HCT116 (cell line): ENCODE results near the gene PRLH. TPM values are rescaled to one million over a fixed set of nuclear protein-coding genes. Genes with fewer than 3 reads are reported as not detected.

Experiments
- ATAC-seq: fragments of 200-7000 bp; cut with Tn5 transposase; 2 replicates; pipeline ENCODE4 v1.9.1; 2020; ENCODE audit warnings: mild to moderate bottlenecking, moderate library complexity
- BruUV-seq: library from RNA; stranded (reverse); fragments of 400-500 nt; replicated peaks from 2 replicates; lab custom pipeline; 2021; lab: Mats Ljungman, UMichigan
- CTCF ChIA-PET: fragments of 300-600 bp; sonication (Branson Sonifier 250); formaldehyde crosslinking; loops from one replicate; lab custom pipeline; 2021; ENCODE audit warnings: antibody characterized with exemption; lab: Charles Lee
- POLR2A ChIA-PET: fragments of 300-600, 350-600 bp; sonication (Branson Sonifier 250); formaldehyde crosslinking; loops from one replicate; lab custom pipeline; 2021; ENCODE audit warnings: antibody characterized with exemption; lab: Charles Lee
- RAD21 ChIA-PET, 2 experiments: fragments of 300-600 bp; sonication (Branson Sonifier 250); formaldehyde crosslinking; loops; one replicate each; lab custom pipeline; 2023; ENCODE audit warnings: low total read pairs in 2 of 2; ENCODE audit not compliant: uncharacterized antibody in 2 of 2, unreplicated experiment in 2 of 2, low non-redundant PET in 1 of 2; lab: Charles Lee
- DNase-seq: peaks from one replicate; pipeline ENCODE4 v3.0.0-alpha.2; 2010; ENCODE audit warnings: low read depth, low spot score
- H2AFZ ChIP-seq: fragments of 200-600 bp; shearing (Covaris generic), sonication (generic); 2 replicates; pipeline ENCODE4 v1.6.1; 2017; ENCODE audit warnings: low read depth, mixed run types, mixed read lengths, antibody characterized with exemption, low read length; ENCODE audit not compliant: poor library complexity, severe bottlenecking
- H3K27ac ChIP-seq: 2 replicates; pipeline ENCODE4 v1.5.1; 2012; ENCODE audit warnings: low read depth, low read length
- H3K27me3 ChIP-seq: fragments of 200-600 bp; sonication (generic); 2 replicates; pipeline ENCODE4 v1.6.1; 2016; ENCODE audit warnings: mixed run types, low read length, mixed read lengths; ENCODE audit not compliant: insufficient read depth
- H3K36me3 ChIP-seq, 2 experiments: fragments of 200-500 bp in 1 of 2; fragments of 200-600 bp in 1 of 2; sonication (Bioruptor generic) in 1 of 2; sonication (generic) in 1 of 2; 2 replicates each; pipeline versions ENCODE4 v1.5.1 to v1.6.1; 2014 to 2016; ENCODE audit warnings: low read length in 2 of 2, inconsistent platforms in 1 of 2, mixed read lengths in 1 of 2, mixed run types in 1 of 2; ENCODE audit not compliant: insufficient read depth in 2 of 2, control insufficient read depth in 1 of 2
- H3K4me1 ChIP-seq, 2 experiments: fragments of 200-600 bp in 1 of 2; sonication (generic) in 1 of 2; 2 replicates each; pipeline versions ENCODE4 v1.5.1 to v1.6.1; 2012 to 2017; ENCODE audit warnings: low read length in 2 of 2, inconsistent platforms in 1 of 2, mild to moderate bottlenecking in 1 of 2, mixed read lengths in 1 of 2, mixed run types in 1 of 2, moderate library complexity in 1 of 2; ENCODE audit not compliant: insufficient read depth in 2 of 2, control insufficient read depth in 1 of 2
- H3K4me2 ChIP-seq: fragments of 200-600 bp; sonication (generic); 2 replicates; pipeline ENCODE4 v1.6.1; 2017; ENCODE audit warnings: mixed run types, low read length, mixed read lengths
- H3K4me3 ChIP-seq, 2 experiments: fragments of 200-600 bp in 1 of 2; sonication (generic) in 1 of 2; replicated peaks in 1 of 2; 2 replicates each; pipeline ENCODE4 v1.5.1; 2011 to 2016; ENCODE audit warnings: low read length in 2 of 2, control low read depth in 1 of 2, low read depth in 1 of 2, mild to moderate bottlenecking in 1 of 2, mixed read lengths in 1 of 2, mixed run types in 1 of 2
- H3K79me2 ChIP-seq: fragments of 200-600 bp; sonication (generic); 2 replicates; pipeline ENCODE4 v1.6.1; 2017; ENCODE audit warnings: mild to moderate bottlenecking, mixed run types, low read length, moderate library complexity, mixed read lengths; ENCODE audit not compliant: insufficient read depth
- H3K9ac ChIP-seq: fragments of 200-600 bp; sonication (generic); 2 replicates; pipeline ENCODE4 v1.6.1; 2016; ENCODE audit warnings: low read length, mixed read lengths
- H3K9me2 ChIP-seq: fragments of 200-600 bp; sonication (generic), shearing (Covaris generic); 2 replicates; pipeline ENCODE4 v1.6.1; 2017; ENCODE audit warnings: mixed run types, mild to moderate bottlenecking, moderate library complexity; ENCODE audit not compliant: insufficient read depth
- H3K9me3 ChIP-seq, 2 experiments: fragments of 200-500 bp in 1 of 2; fragments of 200-600 bp in 1 of 2; sonication (Bioruptor generic) in 1 of 2; sonication (generic) in 1 of 2; 2 replicates each; pipeline ENCODE4 v1.6.1; 2014 to 2017; ENCODE audit warnings: low read length in 2 of 2, mixed read lengths in 2 of 2, inconsistent platforms in 1 of 2, low read depth in 1 of 2, mild to moderate bottlenecking in 1 of 2, mixed run types in 1 of 2, moderate library complexity in 1 of 2; ENCODE audit not compliant: control insufficient read depth in 1 of 2, insufficient read depth in 1 of 2
- H4K20me1 ChIP-seq: fragments of 200-600 bp; sonication (generic), shearing (Covaris generic); 2 replicates; pipeline ENCODE4 v1.6.1; 2017; ENCODE audit warnings: mixed run types, mild to moderate bottlenecking, moderate library complexity; ENCODE audit not compliant: insufficient read depth
- ATF3 ChIP-seq: IDR thresholded peaks from 2 replicates; pipeline ENCODE4 v1.6.1; 2012
- CEBPB ChIP-seq: IDR thresholded peaks from 2 replicates; pipeline ENCODE4 v1.6.1; 2012; ENCODE audit warnings: low read depth
- CTCF ChIP-seq, 3 experiments: fragments of 200-600 bp in 1 of 3; sonication (generic) in 1 of 3; IDR thresholded peaks in 2 of 3; conservative IDR thresholded peaks in 1 of 3; 2 replicates each; pipeline ENCODE4 v1.5.1; 2012 to 2017; ENCODE audit warnings: low read depth in 2 of 3, low read length in 2 of 3, antibody characterized with exemption in 1 of 3, borderline replicate concordance in 1 of 3, control low read depth in 1 of 3, mild to moderate bottlenecking in 1 of 3, mixed read lengths in 1 of 3, mixed run types in 1 of 3, moderate library complexity in 1 of 3; ENCODE audit not compliant: insufficient read depth in 1 of 3
- EGR1 ChIP-seq: IDR thresholded peaks from 2 replicates; pipeline ENCODE4 v1.6.1; 2012; ENCODE audit warnings: low read depth
- EZH2 ChIP-seq: fragments of 200-600 bp; sonication (generic); IDR thresholded peaks from 2 replicates; pipeline ENCODE4 v1.6.1; 2017; ENCODE audit warnings: antibody characterized with exemption, mixed run types
- EZH2phosphoT487 ChIP-seq: fragments of 200-600 bp; IDR thresholded peaks from 2 replicates; pipeline ENCODE4 v1.6.1; 2018; ENCODE audit warnings: antibody characterized with exemption, borderline replicate concordance
- FOSL1 ChIP-seq: IDR thresholded peaks from 2 replicates; pipeline ENCODE4 v1.6.1; 2012; ENCODE audit warnings: low read depth
- JUND ChIP-seq: IDR thresholded peaks from 2 replicates; pipeline ENCODE4 v1.6.1; 2012
- POLR2A ChIP-seq: IDR thresholded peaks from 2 replicates; pipeline ENCODE4 v1.7.0; 2011; ENCODE audit warnings: borderline replicate concordance; ENCODE audit not compliant: insufficient read depth, insufficient read length; ENCODE audit errors: extremely low read depth
- POLR2AphosphoS5 ChIP-seq: IDR thresholded peaks from 2 replicates; pipeline ENCODE4 v1.6.1; 2011; ENCODE audit warnings: mild to moderate bottlenecking, low read depth, low read length, moderate library complexity
- SIN3A ChIP-seq: IDR thresholded peaks from 2 replicates; pipeline ENCODE4 v1.6.1; 2012; ENCODE audit warnings: low read depth
- SP1 ChIP-seq: IDR thresholded peaks from 2 replicates; pipeline ENCODE4 v1.6.1; 2012; ENCODE audit warnings: low read depth
- SRF ChIP-seq: IDR thresholded peaks from 2 replicates; pipeline ENCODE4 v1.6.1; 2012; ENCODE audit warnings: low read depth
- TCF7L2 ChIP-seq: IDR thresholded peaks from 2 replicates; pipeline ENCODE4 v1.7.0; 2011; ENCODE audit warnings: borderline replicate concordance, inconsistent platforms; ENCODE audit not compliant: insufficient read depth, insufficient read length; ENCODE audit errors: extremely low read depth
- YY1 ChIP-seq: IDR thresholded peaks from 2 replicates; pipeline ENCODE4 v1.6.1; 2011; ENCODE audit warnings: low read length, low read depth, moderate library complexity, mild to moderate bottlenecking; ENCODE audit not compliant: insufficient replicate concordance; ENCODE audit errors: extremely low read depth
- ZBTB33 ChIP-seq: IDR thresholded peaks from 2 replicates; pipeline ENCODE4 v1.6.1; 2011; ENCODE audit warnings: mild to moderate bottlenecking, low read length, moderate library complexity; ENCODE audit not compliant: insufficient replicate concordance; ENCODE audit errors: extremely low read depth
- ZFX ChIP-seq: fragments of 450-650 bp; IDR thresholded peaks from 2 replicates; pipeline ENCODE4 v1.6.1; 2017
- ZNF274 ChIP-seq: fragments of 200-500 bp; sonication (Bioruptor generic); IDR thresholded peaks from 2 replicates; pipeline ENCODE4 v1.6.1; 2014; ENCODE audit warnings: mild to moderate bottlenecking, low read depth, low read length, inconsistent platforms
- intact Hi-C: fragments of 100-400 bp; cut with micrococcal nuclease; formaldehyde crosslinking; loops from 2 replicates; pipeline ENCODE4 v1.10.0; 2022
- total RNA-seq: library from RNA; stranded (reverse); gene quantifications from one replicate; pipeline ENCODE4 v1.2.1, GENCODE V29; 2021; ENCODE audit not compliant: unreplicated experiment
- TF ChIP-seq, protein P1 (sequence below): IDR thresholded peaks from 2 replicates; pipeline ENCODE4 v1.6.1; 2012; ENCODE audit warnings: low read depth
- TF ChIP-seq, protein P2 (sequence below): IDR thresholded peaks from 2 replicates; pipeline ENCODE4 v1.6.1; 2012

PRLH gene
- total RNA-seq, 1 experiment from 2014 or later, result not detected

DNA sequence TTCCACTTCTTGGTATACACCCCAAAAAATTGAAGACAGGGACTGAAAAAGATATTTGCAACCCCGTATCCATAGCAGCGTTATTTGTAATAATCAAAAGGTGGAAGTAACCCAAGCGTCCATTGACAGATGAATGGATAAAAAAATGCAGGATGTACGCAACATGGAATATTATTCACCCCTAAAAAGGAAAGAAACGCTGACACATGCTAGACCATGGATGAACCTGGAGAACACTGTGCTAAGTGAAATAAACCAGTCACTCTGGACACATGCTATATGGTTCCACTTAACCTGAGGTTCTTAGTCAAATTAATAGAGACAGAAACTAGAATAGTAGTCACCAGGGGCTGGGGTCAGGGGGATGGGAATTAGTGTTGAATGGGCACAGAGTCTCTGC lies 38.6 kb upstream of the PRLH start:
- CTCF ChIA-PET, result no interaction called here
- H3K9me2 ChIP-seq, result no peaks in the 10 kb centered on the region
- no peak overlapping the region for H3K9ac ChIP-seq
- DNase-seq (no peak), ATAC-seq (no peak)
- BruUV-seq, result no TSS peak
- no peak overlapping the region for H3K4me3 ChIP-seq
- no peaks in the 10 kb centered on the region for H3K27me3 ChIP-seq
- H3K4me2 ChIP-seq, result no peak overlapping the region
- H4K20me1 ChIP-seq, result no peaks in the 10 kb centered on the region
- no peak overlapping the region for H3K27ac ChIP-seq
- no peak overlapping the region for H2AFZ ChIP-seq
- intact Hi-C loops, result no loop called here
- H3K4me1 ChIP-seq, result no peaks in the 10 kb centered on the region
- peaks cover 24 to 56% of the 10 kb centered on the region in 2 experiments for H3K36me3 ChIP-seq
- RAD21 ChIA-PET, result no interaction called here
- H3K79me2 ChIP-seq, result no peaks in the 10 kb centered on the region
- H3K9me3 ChIP-seq, result no peaks in the 10 kb centered on the region
- TF ChIP-seq JUND, result no peak
- TF ChIP-seq ZFX, result no peak
- no peak for TF ChIP-seq SIN3A
- no peak for TF ChIP-seq SP1
- TF ChIP-seq POLR2A, result no peak
- TF ChIP-seq CEBPB, result no peak
- TF ChIP-seq YY1, result no peak
- no peak for TF ChIP-seq POLR2AphosphoS5
- TF ChIP-seq ZNF274, result no peak
- TF ChIP-seq CTCF (IDR thresholded peaks at IDR 0.05 in 2 of 3, conservative IDR thresholded peaks at IDR 0.05 in 1 of 3; ENCODE audit: borderline replicate concordance in 1 of 3, insufficient read depth in 1 of 3, low read depth in 2 of 3, low read length in 2 of 3), result no peak
- no peak for TF ChIP-seq ATF3
- TF ChIP-seq TCF7L2, result no peak
- TF ChIP-seq FOSL1, result no peak
- TF ChIP-seq EGR1, result no peak
- TF ChIP-seq, protein P1, sequence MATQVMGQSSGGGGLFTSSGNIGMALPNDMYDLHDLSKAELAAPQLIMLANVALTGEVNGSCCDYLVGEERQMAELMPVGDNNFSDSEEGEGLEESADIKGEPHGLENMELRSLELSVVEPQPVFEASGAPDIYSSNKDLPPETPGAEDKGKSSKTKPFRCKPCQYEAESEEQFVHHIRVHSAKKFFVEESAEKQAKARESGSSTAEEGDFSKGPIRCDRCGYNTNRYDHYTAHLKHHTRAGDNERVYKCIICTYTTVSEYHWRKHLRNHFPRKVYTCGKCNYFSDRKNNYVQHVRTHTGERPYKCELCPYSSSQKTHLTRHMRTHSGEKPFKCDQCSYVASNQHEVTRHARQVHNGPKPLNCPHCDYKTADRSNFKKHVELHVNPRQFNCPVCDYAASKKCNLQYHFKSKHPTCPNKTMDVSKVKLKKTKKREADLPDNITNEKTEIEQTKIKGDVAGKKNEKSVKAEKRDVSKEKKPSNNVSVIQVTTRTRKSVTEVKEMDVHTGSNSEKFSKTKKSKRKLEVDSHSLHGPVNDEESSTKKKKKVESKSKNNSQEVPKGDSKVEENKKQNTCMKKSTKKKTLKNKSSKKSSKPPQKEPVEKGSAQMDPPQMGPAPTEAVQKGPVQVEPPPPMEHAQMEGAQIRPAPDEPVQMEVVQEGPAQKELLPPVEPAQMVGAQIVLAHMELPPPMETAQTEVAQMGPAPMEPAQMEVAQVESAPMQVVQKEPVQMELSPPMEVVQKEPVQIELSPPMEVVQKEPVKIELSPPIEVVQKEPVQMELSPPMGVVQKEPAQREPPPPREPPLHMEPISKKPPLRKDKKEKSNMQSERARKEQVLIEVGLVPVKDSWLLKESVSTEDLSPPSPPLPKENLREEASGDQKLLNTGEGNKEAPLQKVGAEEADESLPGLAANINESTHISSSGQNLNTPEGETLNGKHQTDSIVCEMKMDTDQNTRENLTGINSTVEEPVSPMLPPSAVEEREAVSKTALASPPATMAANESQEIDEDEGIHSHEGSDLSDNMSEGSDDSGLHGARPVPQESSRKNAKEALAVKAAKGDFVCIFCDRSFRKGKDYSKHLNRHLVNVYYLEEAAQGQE, result no peak
- TF ChIP-seq SRF, result no peak
- TF ChIP-seq, protein P2, sequence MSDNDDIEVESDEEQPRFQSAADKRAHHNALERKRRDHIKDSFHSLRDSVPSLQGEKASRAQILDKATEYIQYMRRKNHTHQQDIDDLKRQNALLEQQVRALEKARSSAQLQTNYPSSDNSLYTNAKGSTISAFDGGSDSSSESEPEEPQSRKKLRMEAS, result no peak
- no peak for TF ChIP-seq ZBTB33
- TF ChIP-seq EZH2phosphoT487, result no peak
- TF ChIP-seq EZH2, result no peak
- POLR2A ChIA-PET, result no interaction called here
